ENCODE results near the gene BTNL9.
"Not testable (repeated sequence)": the region's sequence is repeated elsewhere in the genome, so short reads cannot be mapped to it uniquely, and the experiment has no call there.

BTNL9 gene

GRCh38 chr5:181098762-181099601 is 58.9 kb downstream of the BTNL9 start:
- no peak overlapping the region for H3K27ac ChIP-seq
- TF ChIP-seq, protein P1, sequence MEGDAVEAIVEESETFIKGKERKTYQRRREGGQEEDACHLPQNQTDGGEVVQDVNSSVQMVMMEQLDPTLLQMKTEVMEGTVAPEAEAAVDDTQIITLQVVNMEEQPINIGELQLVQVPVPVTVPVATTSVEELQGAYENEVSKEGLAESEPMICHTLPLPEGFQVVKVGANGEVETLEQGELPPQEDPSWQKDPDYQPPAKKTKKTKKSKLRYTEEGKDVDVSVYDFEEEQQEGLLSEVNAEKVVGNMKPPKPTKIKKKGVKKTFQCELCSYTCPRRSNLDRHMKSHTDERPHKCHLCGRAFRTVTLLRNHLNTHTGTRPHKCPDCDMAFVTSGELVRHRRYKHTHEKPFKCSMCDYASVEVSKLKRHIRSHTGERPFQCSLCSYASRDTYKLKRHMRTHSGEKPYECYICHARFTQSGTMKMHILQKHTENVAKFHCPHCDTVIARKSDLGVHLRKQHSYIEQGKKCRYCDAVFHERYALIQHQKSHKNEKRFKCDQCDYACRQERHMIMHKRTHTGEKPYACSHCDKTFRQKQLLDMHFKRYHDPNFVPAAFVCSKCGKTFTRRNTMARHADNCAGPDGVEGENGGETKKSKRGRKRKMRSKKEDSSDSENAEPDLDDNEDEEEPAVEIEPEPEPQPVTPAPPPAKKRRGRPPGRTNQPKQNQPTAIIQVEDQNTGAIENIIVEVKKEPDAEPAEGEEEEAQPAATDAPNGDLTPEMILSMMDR (conservative IDR thresholded peaks at IDR 0.05), result no peak

GRCh38 chr5:181099602-181100086 is 59.6 kb downstream of the BTNL9 start:
- no peak overlapping the region for H3K27ac ChIP-seq

DNA sequence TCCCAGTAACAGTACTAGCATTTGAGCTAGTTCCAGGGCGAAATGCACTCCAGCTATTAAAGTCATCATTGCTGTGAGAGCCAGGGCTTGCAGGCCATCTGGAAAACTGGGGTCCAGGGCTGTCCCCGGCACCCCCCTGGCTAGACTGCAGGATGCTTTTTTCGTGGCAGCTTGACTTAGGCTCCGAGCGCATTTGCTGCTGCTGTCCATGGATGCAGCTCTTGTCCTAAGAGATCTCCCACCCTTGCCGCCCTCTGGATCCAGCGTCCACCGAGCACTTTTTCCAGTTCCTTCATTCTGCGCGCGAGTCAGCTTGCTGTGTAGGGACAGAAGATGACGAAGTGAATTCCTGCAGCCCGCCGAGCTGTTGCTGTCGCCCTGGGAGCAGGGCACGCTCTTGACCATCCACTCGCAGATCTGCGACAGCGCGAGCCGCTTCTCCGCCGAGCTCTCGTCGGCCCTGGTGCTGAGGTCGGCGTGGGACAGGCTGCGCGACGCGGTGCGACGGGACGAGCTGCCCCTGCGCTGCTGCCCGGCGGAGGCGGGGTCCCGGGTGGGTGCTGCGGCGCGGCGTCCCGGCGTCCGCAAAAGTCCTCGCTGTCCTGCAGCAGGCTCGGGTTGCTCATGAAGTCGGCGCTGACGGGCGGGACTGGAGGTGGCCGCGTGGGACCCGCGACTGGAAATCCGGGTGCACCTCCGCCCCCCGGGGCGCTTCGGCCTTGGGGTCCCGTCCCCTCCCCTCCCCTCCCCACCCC is 60.2 kb downstream of the BTNL9 start:
- no peak overlapping the region for H3K27ac ChIP-seq
- TF ChIP-seq, protein P1 (conservative IDR thresholded peaks at IDR 0.05), result no peak

More at GRCh38 chr5:181099602-181100086, 59.6 kb downstream of the BTNL9 start:
- TF ChIP-seq, protein P1 (conservative IDR thresholded peaks at IDR 0.05), result no peak

DNA sequence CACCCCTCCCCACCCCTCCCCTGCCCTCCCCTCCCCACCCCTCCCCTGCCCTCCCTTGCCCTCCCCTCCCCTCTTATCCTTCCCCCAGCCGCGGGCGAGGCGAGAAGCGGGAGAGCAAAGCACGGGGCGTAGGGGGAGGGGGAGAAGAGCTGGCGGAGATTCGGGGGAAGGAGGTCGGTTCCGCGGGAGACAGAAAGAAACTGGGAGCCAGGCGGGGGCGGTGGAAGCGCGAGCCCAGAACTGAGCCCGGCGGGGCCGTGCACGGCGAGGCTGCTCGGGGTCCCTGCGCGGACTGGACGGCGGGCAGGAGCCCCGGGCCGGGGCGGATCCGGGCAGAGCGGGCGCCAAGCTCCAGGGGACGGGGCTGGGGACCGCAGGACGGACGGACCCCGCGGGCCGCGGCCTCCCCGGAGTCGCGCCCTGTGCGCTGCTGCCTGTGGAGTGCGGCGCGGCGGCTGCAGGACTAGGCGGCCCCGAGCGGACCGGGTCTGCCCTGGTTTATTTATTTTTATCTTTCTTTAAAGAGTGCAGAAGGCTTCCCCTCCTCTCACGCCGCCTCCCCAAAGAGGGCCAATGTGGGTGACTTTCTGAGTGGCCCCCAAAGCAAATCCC is 61.1 kb downstream of the BTNL9 start:
- H3K27ac ChIP-seq, result not testable (repeated sequence)

DNA sequence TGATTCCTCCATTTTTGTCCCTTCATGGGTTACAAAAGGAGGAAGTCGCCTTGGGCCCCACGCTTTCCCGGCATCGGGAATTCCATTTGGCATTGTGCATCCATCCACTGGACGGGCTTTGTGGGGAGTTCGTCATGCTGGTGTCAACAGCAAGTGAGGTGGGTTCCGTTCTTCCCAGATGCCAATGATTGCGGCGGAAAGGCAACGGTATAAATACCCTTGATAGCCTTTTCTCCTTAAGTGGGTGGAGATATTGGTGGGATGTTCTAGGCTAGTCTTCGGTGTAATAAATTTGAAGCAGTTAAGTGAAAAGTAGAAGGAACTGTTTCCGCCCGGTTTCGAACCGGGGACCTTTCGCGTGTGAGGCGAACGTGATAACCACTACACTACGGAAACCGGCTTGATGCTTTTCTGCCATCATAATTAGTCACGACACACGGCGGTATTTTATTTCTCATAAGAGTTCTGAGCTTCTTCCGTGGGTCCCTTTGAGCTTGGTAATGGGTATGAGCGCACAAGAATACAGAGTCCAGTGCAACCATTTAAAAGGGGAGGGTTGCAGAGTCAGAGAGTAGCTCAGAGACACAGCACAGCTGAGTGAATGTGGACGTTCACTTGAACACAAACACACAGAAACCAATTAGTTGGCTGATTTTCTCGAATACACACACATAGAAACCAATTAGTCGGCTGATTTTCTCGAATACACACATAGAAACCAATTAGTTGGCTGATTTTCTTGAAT is 62.0 kb downstream of the BTNL9 start:
- H3K27ac ChIP-seq, result not testable (repeated sequence)

GRCh38 chr5:181104259-181104568 is 64.1 kb downstream of the BTNL9 start:
- H3K27ac ChIP-seq, result not testable (repeated sequence)

DNA sequence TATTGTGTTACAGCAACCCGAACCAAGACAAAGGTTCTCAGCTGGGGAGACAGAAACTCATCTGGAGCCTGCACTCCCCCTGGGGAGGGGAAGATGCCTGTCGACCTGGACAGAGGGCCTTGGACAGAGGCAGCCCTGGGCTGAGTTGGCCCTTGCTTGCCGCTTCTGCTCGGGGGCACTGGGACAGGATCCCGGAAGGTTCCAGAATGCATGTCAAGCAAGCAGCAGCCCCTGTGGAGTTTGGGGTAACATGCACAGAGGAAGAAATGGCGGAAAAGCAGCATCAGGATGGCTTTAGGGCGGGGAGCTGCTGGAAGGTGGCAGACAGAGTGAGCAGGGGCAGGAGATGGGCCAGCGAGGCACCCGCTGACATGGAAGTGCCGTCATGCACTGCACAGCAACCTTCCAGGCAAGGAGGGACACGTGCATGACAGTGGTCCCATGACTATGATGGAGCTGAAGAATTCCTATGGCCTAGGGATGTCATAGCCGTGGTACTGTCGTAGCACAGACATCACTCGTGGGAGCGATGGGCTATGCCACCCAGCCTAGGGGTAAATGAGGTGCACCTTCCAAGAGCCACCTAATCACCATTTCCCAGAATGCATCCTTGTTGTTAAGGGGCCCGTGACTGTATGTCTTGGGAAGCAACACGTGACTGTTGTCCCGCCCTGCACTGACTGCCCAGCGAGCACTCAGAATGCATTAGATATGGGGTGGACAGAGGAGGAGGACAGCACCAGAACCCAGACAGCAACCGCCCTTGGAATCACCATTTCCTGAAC is 64.7 kb downstream of the BTNL9 start:
- not testable (repeated sequence) for H3K27ac ChIP-seq

DNA sequence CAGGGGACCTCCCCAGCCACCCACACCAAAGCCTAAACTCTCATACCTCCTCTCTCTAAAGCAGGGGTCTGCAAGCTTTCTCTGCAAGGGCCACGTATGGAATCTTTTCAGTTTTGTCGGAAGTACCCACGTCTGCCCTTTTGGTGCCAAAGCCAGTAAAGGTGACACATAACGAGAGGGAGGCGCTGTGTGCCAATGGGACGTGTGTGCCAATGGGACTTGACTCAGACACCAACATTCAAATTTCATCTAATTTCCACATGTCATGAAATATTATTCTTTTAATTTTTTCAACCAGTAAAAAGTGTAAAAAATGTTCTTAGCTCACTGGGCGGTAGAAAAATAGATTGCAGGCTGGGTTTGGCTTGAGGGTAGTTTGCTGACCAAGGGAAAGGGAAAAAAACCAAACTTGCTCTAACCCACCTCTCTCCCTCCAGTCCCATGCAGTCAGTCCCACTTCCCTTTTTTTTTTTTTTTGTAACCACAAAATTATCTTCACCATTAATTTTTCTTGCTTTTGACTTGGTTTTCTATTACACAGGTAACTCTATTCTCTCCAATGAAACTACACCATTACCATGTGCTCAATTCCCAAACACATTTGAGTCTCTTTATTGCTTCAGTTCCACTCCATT is 65.4 kb downstream of the BTNL9 start:
- TF ChIP-seq, protein P1 (conservative IDR thresholded peaks at IDR 0.05), result no peak

More for the DNA sequence above, 65.4 kb downstream of the BTNL9 start:
- peak overlapping the region; percentile 59 for H3K27ac ChIP-seq

Measured in VCaP (cell line).